ENCODE data around the gene ANXA6. TPM values are rescaled to one million over a fixed set of nuclear protein-coding genes. Genes with fewer than 3 reads are reported as not detected.

The ANXA6 gene
- total RNA-seq, 1 experiment from 2014 or later, result 95.9 TPM

GRCh38 chr5:151051066-151051930 is 106.3 kb downstream of the ANXA6 start:
- intact Hi-C loops (cut with micrococcal nuclease; ENCODE audit: unreplicated experiment), result loop anchor here (1.0 to 2.0 kb wide), 2 partner anchors 64 to 114 kb away; no protein-coding TSS in a partner anchor
- Histone ChIP-seq H3K9me3 (ENCODE audit: low read depth, low read length, poor library complexity, severe bottlenecking) (no peaks in the 10 kb centered on the region), H3K27ac (ENCODE audit: low read depth, low read length, poor library complexity, severe bottlenecking) (no peak overlapping the region), H3K36me3 (ENCODE audit: insufficient read depth, low read length, poor library complexity, severe bottlenecking) (no peaks in the 10 kb centered on the region), H3K27me3 (replicated peaks; ENCODE audit: insufficient read depth, low read depth, low read length, poor library complexity) (no peaks in the 10 kb centered on the region), H3K4me3 (ENCODE audit: low read depth, low read length, poor library complexity, severe bottlenecking) (no peak overlapping the region), H3K4me1 (ENCODE audit: insufficient read depth, low read length, poor library complexity, severe bottlenecking) (no peaks in the 10 kb centered on the region)
- TF ChIP-seq, protein P1, sequence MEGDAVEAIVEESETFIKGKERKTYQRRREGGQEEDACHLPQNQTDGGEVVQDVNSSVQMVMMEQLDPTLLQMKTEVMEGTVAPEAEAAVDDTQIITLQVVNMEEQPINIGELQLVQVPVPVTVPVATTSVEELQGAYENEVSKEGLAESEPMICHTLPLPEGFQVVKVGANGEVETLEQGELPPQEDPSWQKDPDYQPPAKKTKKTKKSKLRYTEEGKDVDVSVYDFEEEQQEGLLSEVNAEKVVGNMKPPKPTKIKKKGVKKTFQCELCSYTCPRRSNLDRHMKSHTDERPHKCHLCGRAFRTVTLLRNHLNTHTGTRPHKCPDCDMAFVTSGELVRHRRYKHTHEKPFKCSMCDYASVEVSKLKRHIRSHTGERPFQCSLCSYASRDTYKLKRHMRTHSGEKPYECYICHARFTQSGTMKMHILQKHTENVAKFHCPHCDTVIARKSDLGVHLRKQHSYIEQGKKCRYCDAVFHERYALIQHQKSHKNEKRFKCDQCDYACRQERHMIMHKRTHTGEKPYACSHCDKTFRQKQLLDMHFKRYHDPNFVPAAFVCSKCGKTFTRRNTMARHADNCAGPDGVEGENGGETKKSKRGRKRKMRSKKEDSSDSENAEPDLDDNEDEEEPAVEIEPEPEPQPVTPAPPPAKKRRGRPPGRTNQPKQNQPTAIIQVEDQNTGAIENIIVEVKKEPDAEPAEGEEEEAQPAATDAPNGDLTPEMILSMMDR (conservative IDR thresholded peaks at IDR 0.05; ENCODE audit: low read depth, low read length), result peak; percentile 83
- TF ChIP-seq EZH2 (IDR thresholded peaks at IDR 0.05; ENCODE audit: borderline replicate concordance, low read depth, low read length, poor library complexity, severe bottlenecking), result no peak
- peak; percentile 72 for DNase-seq (ENCODE audit: low spot score)
- ChIA-PET CTCF (interaction anchor here (0.6 to 2.0 kb wide), 6 partner anchors 9 to 520 kb away, joined by 3 to 18 read pairs (median 5); no protein-coding TSS in a partner anchor), POLR2A (ENCODE audit: low non-redundant PET) (no interaction called here)
- BruUV-seq (replicated peaks), result no TSS peak

Other genes starting within 250 kb of the ANXA6 start
- gene GPX3, start 137.2 kb downstream of the ANXA6 start, total RNA-seq (2021), result 0.19 and 0.24 TPM in 2 replicates
- gene TNIP1, start 76.7 kb downstream of the ANXA6 start, total RNA-seq (2021), result 33.3 and 37.3 TPM in 2 replicates
- gene CCDC69, start 66.3 kb upstream of the ANXA6 start, total RNA-seq (2021), result 0.52 TPM in 1 of 2 replicates, not detected in the other
- 3.5 and 4.0 TPM in 2 replicates for gene GM2A, start 95.4 kb upstream of the ANXA6 start, total RNA-seq (2021)
- not detected in 2 replicates for gene SLC36A3, start 146.0 kb upstream of the ANXA6 start, total RNA-seq (2021)
- not detected in 2 replicates for gene SLC36A2, start 189.8 kb upstream of the ANXA6 start, total RNA-seq (2021)

All from A673 (cell line).